ENCODE results near the gene ZBED3.
A peak's percentile ranks its signal among the peaks of the same experiment; 100 is the strongest.

The ZBED3 gene

DNA sequence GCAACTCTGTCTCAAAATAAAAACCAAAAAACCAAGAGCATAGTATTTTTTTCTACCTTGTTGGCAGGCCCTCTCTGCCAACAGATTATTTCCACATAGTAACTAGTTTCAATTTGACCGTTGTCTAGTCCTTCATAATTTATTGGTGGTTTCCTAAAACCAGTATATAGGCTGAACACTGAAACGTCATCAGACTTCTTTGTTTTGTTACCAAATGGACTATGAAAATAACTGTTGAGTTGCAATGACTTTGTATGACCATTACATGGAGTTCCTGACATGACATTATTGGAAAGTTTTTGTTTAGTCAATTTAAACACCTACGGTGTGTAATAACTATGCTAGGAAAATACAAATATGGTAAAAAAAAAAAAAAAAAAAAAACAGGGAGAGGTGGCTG lies 55.2 kb downstream of the ZBED3 start:
- Histone ChIP-seq H3K4me1 (ENCODE audit: control insufficient read depth, insufficient read depth, low read length) (peaks cover 19% of the 10 kb centered on the region), H3K36me3 (ENCODE audit: control insufficient read depth, insufficient read depth, low read length, severe bottlenecking) (peaks cover 19% of the 10 kb centered on the region), H3K27me3 (replicated peaks; ENCODE audit: control insufficient read depth, insufficient read depth, low read length) (no peaks in the 10 kb centered on the region), H3K4me3 (ENCODE audit: low read length) (peak overlapping the region; percentile 95), H3K9me3 (ENCODE audit: control insufficient read depth, low read length) (no peaks in the 10 kb centered on the region), H3K9ac (ENCODE audit: low read length) (no peak overlapping the region)
- DNase-seq (ENCODE audit: low read depth): no peak

DNA sequence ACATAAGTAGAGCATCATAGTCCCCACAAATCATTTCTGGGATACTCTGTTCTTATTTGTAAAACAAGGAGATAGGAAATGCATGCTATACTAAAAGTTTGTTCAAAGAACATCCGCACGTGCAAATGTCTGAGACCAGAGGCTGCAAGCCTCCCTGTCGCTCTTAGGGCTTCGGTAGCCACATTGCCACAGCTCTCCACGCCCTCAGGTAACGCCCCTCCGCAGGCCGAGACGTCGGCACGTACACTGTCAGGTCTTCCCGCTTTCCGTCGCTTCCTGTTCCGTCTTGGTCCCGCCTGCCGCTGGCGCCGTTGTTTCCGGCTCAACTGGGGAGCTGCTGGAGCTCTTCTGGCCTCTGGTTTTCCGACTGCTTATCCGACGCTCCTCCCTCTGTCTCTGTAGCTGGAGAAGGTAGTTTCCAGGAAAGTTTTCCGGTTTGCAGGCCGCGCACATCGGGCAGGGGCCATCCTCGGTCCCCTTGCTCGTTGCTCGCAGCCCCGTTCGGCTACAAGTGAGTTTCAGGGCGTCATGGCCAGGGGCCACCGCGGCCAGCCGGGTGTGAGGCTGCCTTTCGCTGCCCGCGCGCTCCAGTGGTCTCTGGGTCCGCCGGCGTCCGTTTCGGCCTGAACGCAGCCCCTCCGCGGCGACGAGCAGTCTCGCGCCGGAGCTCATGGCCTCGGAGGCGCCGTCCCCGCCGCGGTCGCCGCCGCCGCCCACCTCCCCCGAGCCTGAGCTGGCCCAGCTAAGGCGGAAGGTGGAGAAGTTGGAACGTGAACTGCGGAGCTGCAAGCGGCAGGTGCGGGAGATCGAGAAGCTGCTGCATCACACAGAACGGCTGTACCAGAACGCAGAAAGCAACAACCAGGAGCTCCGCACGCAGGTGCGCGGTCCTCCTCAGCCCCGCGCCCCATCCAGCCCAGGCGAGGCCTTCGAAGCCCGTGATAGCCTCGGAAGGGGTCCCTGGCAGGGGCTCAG lies 56.7 kb downstream of the ZBED3 start, which contains the start of gene AGGF1:
TSS of gene AGGF1 (plus strand) at position 308 of the 975 bp plus-strand sequence. CDS start at position 671, 363 bp downstream.
- Histone ChIP-seq H3K4me3 (ENCODE audit: low read length) (peak within 1 kb of the TSS; percentile 95), H3K9ac (ENCODE audit: low read length) (peak within 1 kb of the TSS; percentile 95), H3K9me3 (ENCODE audit: control insufficient read depth, low read length) (no peaks in the 10 kb centered on the region), H3K36me3 (ENCODE audit: control insufficient read depth, insufficient read depth, low read length, severe bottlenecking) (peaks cover 4% of the 10 kb centered on the region), H3K27me3 (replicated peaks; ENCODE audit: control insufficient read depth, insufficient read depth, low read length) (no peaks in the 10 kb centered on the region), H3K4me1 (ENCODE audit: control insufficient read depth, insufficient read depth, low read length) (peaks cover 12% of the 10 kb centered on the region)
- peak; percentile 96 for DNase-seq (ENCODE audit: low read depth)

DNA sequence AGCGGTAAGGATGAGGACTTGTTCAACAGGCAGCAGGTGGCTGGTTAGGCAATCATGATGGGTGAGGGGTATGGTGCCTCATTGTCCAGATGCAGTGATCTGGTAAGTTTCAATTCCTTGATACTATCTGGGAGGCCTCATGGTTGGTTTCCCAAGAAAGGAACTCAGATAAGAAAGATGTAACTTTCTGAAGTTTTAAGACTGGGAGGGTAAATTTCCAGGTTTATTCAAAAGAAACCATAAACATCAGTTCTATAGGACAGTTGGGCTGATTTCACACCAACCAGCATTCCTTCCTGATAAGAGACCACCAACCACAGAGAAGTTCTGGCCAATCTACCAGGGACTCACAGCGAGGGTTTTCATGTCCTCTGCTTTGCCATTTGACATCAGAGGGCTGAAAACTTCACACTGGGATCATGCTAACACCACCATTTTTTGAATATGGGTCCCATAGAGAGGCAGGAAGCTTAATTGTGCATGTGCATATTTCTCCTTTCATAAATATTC lies 57.7 kb downstream of the ZBED3 start:
- no peaks in the 10 kb centered on the region for H3K36me3 ChIP-seq (ENCODE audit: control insufficient read depth, insufficient read depth, low read length, severe bottlenecking)
- H3K27me3 ChIP-seq (replicated peaks; ENCODE audit: control insufficient read depth, insufficient read depth, low read length): no peaks in the 10 kb centered on the region
- H3K4me1 ChIP-seq (ENCODE audit: control insufficient read depth, insufficient read depth, low read length): peaks cover 12% of the 10 kb centered on the region
- H3K4me3 ChIP-seq (ENCODE audit: low read length): peak overlapping the region; percentile 95
- peak overlapping the region; percentile 95 for H3K9ac ChIP-seq (ENCODE audit: low read length)
- no peak for DNase-seq (ENCODE audit: low read depth)
- no peaks in the 10 kb centered on the region for H3K9me3 ChIP-seq (ENCODE audit: control insufficient read depth, low read length)

DNA sequence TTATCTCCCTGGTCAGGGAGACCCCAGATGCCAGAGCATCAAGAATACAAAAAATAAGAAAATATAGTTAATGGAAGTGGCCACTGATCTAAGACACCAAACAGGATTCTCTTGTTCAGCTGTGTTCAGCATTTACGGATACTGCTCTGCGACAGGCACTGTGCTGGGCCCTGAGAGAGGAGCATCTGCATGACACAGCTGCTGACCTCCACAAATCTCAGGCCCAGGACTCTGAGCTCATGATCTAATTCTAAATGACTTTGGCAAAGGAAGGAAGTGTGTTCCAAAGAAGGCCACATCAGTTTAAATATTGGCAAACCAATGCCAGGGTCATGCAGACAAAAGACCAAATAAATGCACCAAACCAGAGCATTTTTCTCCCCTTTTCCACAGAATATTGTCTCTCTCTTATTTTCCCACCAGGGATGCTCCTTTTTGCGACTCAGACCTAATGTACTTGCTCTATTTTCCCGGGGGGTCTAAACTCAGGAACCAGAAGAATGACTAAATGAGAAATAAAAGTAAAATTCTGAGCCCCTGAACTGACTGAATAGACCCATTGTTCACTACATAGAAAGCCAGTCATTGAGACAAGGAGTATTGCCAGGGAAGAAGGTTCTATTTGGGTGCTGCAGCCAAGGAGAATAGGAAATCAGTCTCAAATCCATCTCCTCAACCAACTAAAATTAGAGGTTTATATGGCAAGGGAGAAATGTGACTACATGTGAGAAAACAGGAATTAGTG lies 58.3 kb downstream of the ZBED3 start:
- H3K9me3 ChIP-seq (ENCODE audit: control insufficient read depth, low read length): no peaks in the 10 kb centered on the region
- H3K4me3 ChIP-seq (ENCODE audit: low read length): no peak overlapping the region
- no peak for DNase-seq (ENCODE audit: low read depth)
- peaks cover 12% of the 10 kb centered on the region for H3K4me1 ChIP-seq (ENCODE audit: control insufficient read depth, insufficient read depth, low read length)
- H3K9ac ChIP-seq (ENCODE audit: low read length): no peak overlapping the region
- no peaks in the 10 kb centered on the region for H3K36me3 ChIP-seq (ENCODE audit: control insufficient read depth, insufficient read depth, low read length, severe bottlenecking)
- no peaks in the 10 kb centered on the region for H3K27me3 ChIP-seq (replicated peaks; ENCODE audit: control insufficient read depth, insufficient read depth, low read length)

DNA sequence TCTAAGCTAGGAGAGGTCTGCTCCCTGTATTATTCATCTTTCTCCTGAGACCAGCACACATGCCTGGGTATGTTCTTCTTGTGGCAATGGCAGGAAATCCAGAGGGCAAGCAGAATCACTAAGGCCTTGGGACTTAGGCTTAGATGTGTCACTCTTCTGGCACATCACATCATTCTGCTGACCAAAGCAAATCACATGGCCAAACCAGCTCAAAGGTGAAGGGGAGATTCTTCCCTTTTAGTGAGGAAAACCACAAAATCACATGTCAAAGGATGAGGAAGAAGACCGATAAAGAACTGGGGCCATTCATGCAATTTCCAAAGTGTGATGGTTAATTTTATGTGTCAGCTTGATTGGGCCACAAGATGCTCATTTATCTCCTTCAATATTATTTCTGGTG lies 62.6 kb downstream of the ZBED3 start:
- Histone ChIP-seq H3K4me3 (ENCODE audit: low read length) (no peak overlapping the region), H3K27me3 (replicated peaks; ENCODE audit: control insufficient read depth, insufficient read depth, low read length) (peaks cover 12% of the 10 kb centered on the region), H3K4me1 (ENCODE audit: control insufficient read depth, insufficient read depth, low read length) (peaks cover 5% of the 10 kb centered on the region), H3K9me3 (ENCODE audit: control insufficient read depth, low read length) (no peaks in the 10 kb centered on the region), H3K36me3 (ENCODE audit: control insufficient read depth, insufficient read depth, low read length, severe bottlenecking) (no peaks in the 10 kb centered on the region), H3K9ac (ENCODE audit: low read length) (no peak overlapping the region)
- no peak for DNase-seq (ENCODE audit: low read depth)

DNA sequence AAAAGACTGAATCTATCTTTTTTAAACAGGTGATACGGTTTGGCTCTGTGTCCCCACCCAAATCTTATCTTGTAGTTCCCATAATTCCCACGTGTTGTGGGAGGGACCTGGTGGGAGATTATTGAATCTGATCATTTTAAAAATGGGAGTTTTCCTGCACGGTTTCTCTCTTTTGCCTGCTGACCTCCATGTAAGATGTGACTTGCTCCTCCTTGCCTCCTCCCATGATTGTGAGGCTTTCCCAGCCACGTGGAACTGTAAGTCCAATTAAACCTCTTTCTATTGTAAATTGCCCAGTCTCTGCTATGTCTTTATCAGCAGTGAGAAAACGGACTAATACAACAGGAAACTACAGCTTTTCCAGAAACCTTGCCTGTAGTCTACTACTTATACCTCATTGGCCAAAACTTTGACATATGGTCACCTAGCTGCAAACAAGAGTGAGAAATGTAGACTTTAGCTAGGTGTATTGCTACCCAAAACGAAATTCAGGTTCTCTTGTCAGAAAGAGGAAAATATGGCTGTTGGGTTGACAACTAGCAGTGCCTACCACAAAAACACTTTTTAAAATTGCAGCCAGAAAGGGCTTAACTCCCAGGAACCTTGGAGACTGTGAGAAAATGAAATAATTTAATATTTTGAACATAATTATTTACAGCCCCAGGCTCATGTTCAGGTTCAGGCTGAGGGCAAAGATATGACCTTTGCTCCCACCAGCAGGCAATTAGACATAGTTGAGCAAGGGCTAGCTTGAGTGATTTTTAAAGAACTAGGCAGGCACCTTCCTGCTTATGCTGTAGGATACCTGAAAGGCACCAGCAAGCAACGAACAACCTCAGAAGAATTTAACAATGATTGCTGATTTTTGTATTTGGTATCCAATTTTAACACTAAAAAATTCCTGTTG lies 64.3 kb downstream of the ZBED3 start:
- H3K4me3 ChIP-seq (ENCODE audit: low read length): no peak overlapping the region
- no peak for DNase-seq (ENCODE audit: low read depth)
- H3K36me3 ChIP-seq (ENCODE audit: control insufficient read depth, insufficient read depth, low read length, severe bottlenecking): no peaks in the 10 kb centered on the region
- H3K9ac ChIP-seq (ENCODE audit: low read length): no peak overlapping the region
- peaks cover 12% of the 10 kb centered on the region for H3K27me3 ChIP-seq (replicated peaks; ENCODE audit: control insufficient read depth, insufficient read depth, low read length)
- peaks cover 5% of the 10 kb centered on the region for H3K4me1 ChIP-seq (ENCODE audit: control insufficient read depth, insufficient read depth, low read length)
- no peaks in the 10 kb centered on the region for H3K9me3 ChIP-seq (ENCODE audit: control insufficient read depth, low read length)

Data from adipocyte (in vitro differentiated cells).